Head of caudate nucleus (tissue), 42 donors: Measurements from ENCODE around the gene PSMB5.

Source experiments
- DNase-seq, 42 donors: peaks; one replicate each; pipeline versions ENCODE4 v3.0.0 to v3.0.0-alpha.2; 2020 to 2021; ENCODE audit warnings: mixed read lengths in 7 of 42
- intact Hi-C: fragments of 100-400 bp; cut with DNase I; formaldehyde crosslinking; loops from one replicate; pipeline ENCODE4 v1.15.0; 2022

PSMB5 gene

GRCh38 chr14:22980672-22981089 is 54.0 kb downstream of the PSMB5 start:
- DNase-seq: no peak
- intact Hi-C loops: loop anchor here (10.0 kb wide), 1 partner anchor 46 kb away; no protein-coding TSS in a partner anchor

GRCh38 chr14:22979748-22980392 is 54.8 kb downstream of the PSMB5 start:
- intact Hi-C loops: loop anchor here (10.0 kb wide), 1 partner anchor 45 kb away; no protein-coding TSS in a partner anchor
- DNase-seq: no peak

GRCh38 chr14:22978981-22979671 is 55.6 kb downstream of the PSMB5 start:
- intact Hi-C loops: no loop called here
- DNase-seq: no peak

- intact Hi-C loops: no loop called here
- DNase-seq: no peak
These were observed 56.2 kb downstream of the PSMB5 start for GRCh38 chr14:22978487-22978837.

GRCh38 chr14:22977684-22978486 is 56.8 kb downstream of the PSMB5 start:
- intact Hi-C loops: no loop called here

GRCh38 chr14:22977434-22977683 is 57.3 kb downstream of the PSMB5 start:
- intact Hi-C loops: no loop called here
- DNase-seq: no peak

More at GRCh38 chr14:22977684-22978486, 56.8 kb downstream of the PSMB5 start:
- peak in 1 of 42 donors; percentile 56 for DNase-seq

GRCh38 chr14:22976620-22977433 is 57.9 kb downstream of the PSMB5 start:
- no peak for DNase-seq
- intact Hi-C loops: no loop called here
